HepG2 (cell line): ENCODE measurements around the gene CDIP1. TPM values are rescaled to one million over a fixed set of nuclear protein-coding genes. Genes with fewer than 3 reads are reported as not detected.

Experiments used
- FOXA3 ChIP-seq: IDR thresholded peaks from 2 replicates; pipeline ENCODE4 v1.6.1; 2016; ENCODE audit warnings: missing genetic modification reagents, missing compliant biosample characterization
- HOXA7 ChIP-seq: sonication (generic); formaldehyde crosslinking; IDR thresholded peaks from 2 replicates; pipeline ENCODE4 v1.8.1; 2022; ENCODE audit warnings: mild to moderate bottlenecking, missing genetic modification reagents, moderate library complexity
- KAT8 ChIP-seq: IDR thresholded peaks from 2 replicates; pipeline ENCODE4 v1.6.1; 2016; ENCODE audit warnings: missing genetic modification reagents, missing compliant biosample characterization
- KLF6 ChIP-seq: IDR thresholded peaks from 2 replicates; pipeline ENCODE4 v1.8.0; 2016; ENCODE audit warnings: missing biosample characterization, missing genetic modification reagents
- MLX ChIP-seq: IDR thresholded peaks from 2 replicates; pipeline ENCODE4 v1.6.1; 2016
- MYPOP ChIP-seq: sonication (generic); formaldehyde crosslinking; IDR thresholded peaks from 2 replicates; pipeline ENCODE4 v1.8.1; 2023; ENCODE audit warnings: mild to moderate bottlenecking, moderate library complexity, missing genetic modification reagents
- NRL ChIP-seq: sonication (generic); formaldehyde crosslinking; IDR thresholded peaks from 2 replicates; pipeline ENCODE4 v1.5.0; 2020; ENCODE audit warnings: missing genetic modification reagents, mild to moderate bottlenecking, moderate library complexity, borderline replicate concordance
- SP2 ChIP-seq: sonication (generic); formaldehyde crosslinking; IDR thresholded peaks from 2 replicates; pipeline ENCODE4 v1.5.1; 2020; ENCODE audit warnings: mild to moderate bottlenecking, missing genetic modification reagents
- SP4 ChIP-seq: sonication (generic); formaldehyde crosslinking; IDR thresholded peaks from 2 replicates; pipeline ENCODE4 v1.8.1; 2023; ENCODE audit warnings: mild to moderate bottlenecking, missing genetic modification reagents
- STAG1 ChIP-seq: sonication (generic); formaldehyde crosslinking; IDR thresholded peaks from 2 replicates; pipeline ENCODE4 v1.4.0; 2020; ENCODE audit warnings: missing genetic modification reagents
- THAP11 ChIP-seq: IDR thresholded peaks from 2 replicates; pipeline ENCODE4 v1.6.1; 2016; ENCODE audit warnings: missing biosample characterization, missing genetic modification reagents
- ZBTB38 ChIP-seq: sonication (generic); formaldehyde crosslinking; IDR thresholded peaks from 2 replicates; pipeline ENCODE4 v1.5.1; 2020; ENCODE audit warnings: mild to moderate bottlenecking, missing genetic modification reagents
- ZFX ChIP-seq: sonication (generic); formaldehyde crosslinking; IDR thresholded peaks from 2 replicates; pipeline ENCODE4 v1.4.0; 2020; ENCODE audit warnings: mild to moderate bottlenecking, low read depth, missing genetic modification reagents, moderate library complexity
- ZNF160 ChIP-seq: sonication (generic); formaldehyde crosslinking; IDR thresholded peaks from 2 replicates; pipeline ENCODE4 v1.8.0; 2022; ENCODE audit warnings: mild to moderate bottlenecking, inconsistent platforms, missing genetic modification reagents
- ZNF263 ChIP-seq: sonication (generic); formaldehyde crosslinking; IDR thresholded peaks from 2 replicates; pipeline ENCODE4 v1.4.0; 2020; ENCODE audit warnings: missing genetic modification reagents
- ZNF557 ChIP-seq: sonication (generic); formaldehyde crosslinking; IDR thresholded peaks from 2 replicates; pipeline ENCODE4 v1.4.0; 2020; ENCODE audit warnings: missing genetic modification reagents
- ZNF564 ChIP-seq: sonication (generic); formaldehyde crosslinking; IDR thresholded peaks from 2 replicates; pipeline ENCODE4 v1.8.1; 2023; ENCODE audit warnings: mild to moderate bottlenecking, missing genetic modification reagents
- ZNF891 ChIP-seq: sonication (generic); formaldehyde crosslinking; IDR thresholded peaks from 2 replicates; pipeline ENCODE4 v1.5.0; 2020; ENCODE audit warnings: mild to moderate bottlenecking, missing genetic modification reagents
- polyA plus RNA-seq, 8 experiments: library from polyadenylated mRNA; depleted of rRNA in 3 of 8; stranded (reverse) in 7 of 8; unstranded in 1 of 8; fragments of >200 nt; fragmentation: Illumina TruSeq in 4 of 8; extraction: Trizol in 4 of 8; gene quantifications; 2 replicates each; pipeline versions ENCODE4 v1.2.1 to v1.2.3, GENCODE V29; 2011 to 2016; ENCODE audit warnings: low read depth in 4 of 8, missing spikeins in 1 of 8, mixed read lengths in 1 of 8; ENCODE audit not compliant: insufficient read depth in 1 of 8
- total RNA-seq, 5 experiments: library from RNA; depleted of rRNA; stranded (reverse); fragments of >200 nt; fragmentation: Illumina TruSeq; extraction: Trizol; gene quantifications; 2 replicates each; pipeline ENCODE4 v1.2.3, GENCODE V29; 2016; ENCODE audit warnings: low read depth in 1 of 5
- TF ChIP-seq, protein P1 (sequence below): IDR thresholded peaks from 2 replicates; pipeline ENCODE4 v1.6.1; 2016; ENCODE audit warnings: missing genetic modification reagents, missing compliant biosample characterization
- TF ChIP-seq, protein P2 (sequence below): IDR thresholded peaks from 2 replicates; pipeline ENCODE4 v1.6.1; 2016; ENCODE audit warnings: mild to moderate bottlenecking, missing biosample characterization, missing genetic modification reagents
- TF ChIP-seq, protein P3 (sequence below): IDR thresholded peaks from 2 replicates; pipeline ENCODE4 v1.6.1; 2016; ENCODE audit warnings: mild to moderate bottlenecking
- TF ChIP-seq, protein P4 (sequence below): sonication (generic); formaldehyde crosslinking; IDR thresholded peaks from 2 replicates; pipeline ENCODE4 v1.8.0; 2022; ENCODE audit warnings: mild to moderate bottlenecking, missing genetic modification reagents; ENCODE audit not compliant: insufficient replicate concordance
- TF ChIP-seq, protein P5 (sequence below): IDR thresholded peaks from 2 replicates; pipeline ENCODE4 v1.6.1; 2016; ENCODE audit warnings: missing compliant biosample characterization, missing genetic modification reagents, borderline replicate concordance

The CDIP1 gene
- total and polyA plus RNA-seq, 2 of the 13 experiments (the other 11 are each of a cell fraction or from before 2014, with no cell fraction given): 31.2 to 56.7 TPM

GRCh38 chr16:4474192-4474961 lies 64.2 kb downstream of the CDIP1 start, which contains the start of gene NMRAL1 (continued):
- TF ChIP-seq, protein P1, sequence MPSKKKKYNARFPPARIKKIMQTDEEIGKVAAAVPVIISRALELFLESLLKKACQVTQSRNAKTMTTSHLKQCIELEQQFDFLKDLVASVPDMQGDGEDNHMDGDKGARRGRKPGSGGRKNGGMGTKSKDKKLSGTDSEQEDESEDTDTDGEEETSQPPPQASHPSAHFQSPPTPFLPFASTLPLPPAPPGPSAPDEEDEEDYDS (CRISPR knock-in tag): peak; percentile 51; the same call in 1 of the 2 replicates
- TF ChIP-seq ZNF564 (no peak), KAT8 (CRISPR knock-in tag) (peak; percentile 77), ZFX (CRISPR knock-in tag) (peak; percentile 65), MYPOP (peak; percentile 54; the same call in 1 of the 2 replicates), FOXA3 (CRISPR knock-in tag) (peak; percentile 51; the same call in 1 of the 2 replicates), HOXA7 (CRISPR knock-in tag) (no peak), NRL (CRISPR knock-in tag) (no peak), SP2 (CRISPR knock-in tag) (peak; percentile 1; the same call in 1 of the 2 replicates), ZBTB38 (CRISPR knock-in tag) (peak; percentile 65; the same call in 1 of the 2 replicates), THAP11 (CRISPR knock-in tag) (peak; percentile 69), STAG1 (peak; percentile 6; the same call in 1 of the 2 replicates), ZNF891 (CRISPR knock-in tag) (0 out of 2 replicates have a peak, but pooled peaks have one; percentile 76), SP4 (CRISPR knock-in tag) (peak; percentile 38; the same call in 1 of the 2 replicates), ZNF263 (CRISPR knock-in tag) (0 out of 2 replicates have a peak, but pooled peaks have one; percentile 12), ZNF160 (0 out of 2 replicates have a peak, but pooled peaks have one; percentile 23), ZNF557 (CRISPR knock-in tag) (no peak), MLX (CRISPR knock-in tag) (peak; percentile 83; the same call in 1 of the 2 replicates), KLF6 (CRISPR knock-in tag) (no peak)
- TF ChIP-seq, protein P2, sequence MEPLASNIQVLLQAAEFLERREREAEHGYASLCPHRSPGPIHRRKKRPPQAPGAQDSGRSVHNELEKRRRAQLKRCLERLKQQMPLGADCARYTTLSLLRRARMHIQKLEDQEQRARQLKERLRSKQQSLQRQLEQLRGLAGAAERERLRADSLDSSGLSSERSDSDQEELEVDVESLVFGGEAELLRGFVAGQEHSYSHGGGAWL (CRISPR knock-in tag): peak; percentile 38; the same call in 1 of the 2 replicates
- TF ChIP-seq, protein P3, sequence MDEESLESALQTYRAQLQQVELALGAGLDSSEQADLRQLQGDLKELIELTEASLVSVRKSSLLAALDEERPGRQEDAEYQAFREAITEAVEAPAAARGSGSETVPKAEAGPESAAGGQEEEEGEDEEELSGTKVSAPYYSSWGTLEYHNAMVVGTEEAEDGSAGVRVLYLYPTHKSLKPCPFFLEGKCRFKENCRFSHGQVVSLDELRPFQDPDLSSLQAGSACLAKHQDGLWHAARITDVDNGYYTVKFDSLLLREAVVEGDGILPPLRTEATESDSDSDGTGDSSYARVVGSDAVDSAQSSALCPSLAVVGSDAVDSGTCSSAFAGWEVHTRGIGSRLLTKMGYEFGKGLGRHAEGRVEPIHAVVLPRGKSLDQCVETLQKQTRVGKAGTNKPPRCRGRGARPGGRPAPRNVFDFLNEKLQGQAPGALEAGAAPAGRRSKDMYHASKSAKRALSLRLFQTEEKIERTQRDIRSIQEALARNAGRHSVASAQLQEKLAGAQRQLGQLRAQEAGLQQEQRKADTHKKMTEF (CRISPR knock-in tag): peak; percentile 71; the same call in 1 of the 2 replicates
- TF ChIP-seq, protein P4, sequence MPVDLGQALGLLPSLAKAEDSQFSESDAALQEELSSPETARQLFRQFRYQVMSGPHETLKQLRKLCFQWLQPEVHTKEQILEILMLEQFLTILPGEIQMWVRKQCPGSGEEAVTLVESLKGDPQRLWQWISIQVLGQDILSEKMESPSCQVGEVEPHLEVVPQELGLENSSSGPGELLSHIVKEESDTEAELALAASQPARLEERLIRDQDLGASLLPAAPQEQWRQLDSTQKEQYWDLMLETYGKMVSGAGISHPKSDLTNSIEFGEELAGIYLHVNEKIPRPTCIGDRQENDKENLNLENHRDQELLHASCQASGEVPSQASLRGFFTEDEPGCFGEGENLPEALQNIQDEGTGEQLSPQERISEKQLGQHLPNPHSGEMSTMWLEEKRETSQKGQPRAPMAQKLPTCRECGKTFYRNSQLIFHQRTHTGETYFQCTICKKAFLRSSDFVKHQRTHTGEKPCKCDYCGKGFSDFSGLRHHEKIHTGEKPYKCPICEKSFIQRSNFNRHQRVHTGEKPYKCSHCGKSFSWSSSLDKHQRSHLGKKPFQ (CRISPR knock-in tag): peak; percentile 67
- TF ChIP-seq, protein P5, sequence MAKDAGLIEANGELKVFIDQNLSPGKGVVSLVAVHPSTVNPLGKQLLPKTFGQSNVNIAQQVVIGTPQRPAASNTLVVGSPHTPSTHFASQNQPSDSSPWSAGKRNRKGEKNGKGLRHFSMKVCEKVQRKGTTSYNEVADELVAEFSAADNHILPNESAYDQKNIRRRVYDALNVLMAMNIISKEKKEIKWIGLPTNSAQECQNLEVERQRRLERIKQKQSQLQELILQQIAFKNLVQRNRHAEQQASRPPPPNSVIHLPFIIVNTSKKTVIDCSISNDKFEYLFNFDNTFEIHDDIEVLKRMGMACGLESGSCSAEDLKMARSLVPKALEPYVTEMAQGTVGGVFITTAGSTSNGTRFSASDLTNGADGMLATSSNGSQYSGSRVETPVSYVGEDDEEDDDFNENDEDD (CRISPR knock-in tag): peak; percentile 85; the same call in 1 of the 2 replicates
